ENCODE data around the gene MEGF11. TPM values are rescaled to one million over a fixed set of nuclear protein-coding genes. Genes with fewer than 3 reads are reported as not detected.

The MEGF11 gene
- total RNA-seq, 4 donors from 2014 or later = 0.76 TPM; not detected in 3

- H3K27ac ChIP-seq = no peak overlapping the region
- H3K4me1 ChIP-seq = no peaks in the 10 kb centered on the region
- H3K27me3 ChIP-seq = no peaks in the 10 kb centered on the region
- no peaks in the 10 kb centered on the region for H3K9me3 ChIP-seq
- intact Hi-C loops (cut with DNase I; ENCODE audit: low total_unique reads) = no loop called here
- H3K4me3 ChIP-seq = no peak overlapping the region
- TF ChIP-seq POLR2A (IDR thresholded peaks at IDR 0.05) (no peak), CTCF (IDR thresholded peaks at IDR 0.05) (no peak)
- H3K36me3 ChIP-seq = no peaks in the 10 kb centered on the region
- DNase-seq = no peak
These were observed 156.2 kb downstream of the MEGF11 start for GRCh38 chr15:66097151-66098021.

GRCh38 chr15:66096688-66097058, 156.9 kb downstream of the MEGF11 start:
- no peaks in the 10 kb centered on the region for H3K9me3 ChIP-seq
- DNase-seq = no peak
- TF ChIP-seq CTCF (IDR thresholded peaks at IDR 0.05) (no peak), POLR2A (IDR thresholded peaks at IDR 0.05) (no peak)
- no peaks in the 10 kb centered on the region for H3K27me3 ChIP-seq
- H3K27ac ChIP-seq = no peak overlapping the region
- H3K4me1 ChIP-seq = no peaks in the 10 kb centered on the region
- H3K4me3 ChIP-seq = no peak overlapping the region
- no peaks in the 10 kb centered on the region for H3K36me3 ChIP-seq
- intact Hi-C loops (cut with DNase I; ENCODE audit: low total_unique reads) = no loop called here

GRCh38 chr15:66095871-66096687, 157.5 kb downstream of the MEGF11 start:
- intact Hi-C loops (cut with DNase I; ENCODE audit: low total_unique reads) = no loop called here
- no peaks in the 10 kb centered on the region for H3K9me3 ChIP-seq
- no peaks in the 10 kb centered on the region for H3K27me3 ChIP-seq
- no peak for DNase-seq
- no peak for TF ChIP-seq CTCF (IDR thresholded peaks at IDR 0.05)
- no peak for TF ChIP-seq POLR2A (IDR thresholded peaks at IDR 0.05)
- no peak overlapping the region for H3K4me3 ChIP-seq
- no peak overlapping the region for H3K27ac ChIP-seq
- no peaks in the 10 kb centered on the region for H3K36me3 ChIP-seq
- H3K4me1 ChIP-seq = no peaks in the 10 kb centered on the region

GRCh38 chr15:66094331-66094730, 159.2 kb downstream of the MEGF11 start:
- H3K4me1 ChIP-seq = no peaks in the 10 kb centered on the region
- H3K36me3 ChIP-seq = no peaks in the 10 kb centered on the region
- no peaks in the 10 kb centered on the region for H3K27me3 ChIP-seq
- no peak for DNase-seq
- no peak for TF ChIP-seq CTCF (IDR thresholded peaks at IDR 0.05)
- no peak for TF ChIP-seq POLR2A (IDR thresholded peaks at IDR 0.05)
- intact Hi-C loops (cut with DNase I; ENCODE audit: low total_unique reads) = no loop called here
- no peak overlapping the region for H3K4me3 ChIP-seq
- no peak overlapping the region for H3K27ac ChIP-seq
- H3K9me3 ChIP-seq = no peaks in the 10 kb centered on the region

Data from uterus (tissue), 4 donors.